Mammary epithelial cell (primary cell): Measurements from ENCODE around the gene LRRC7.

Experiments used
- EZH2 ChIP-seq: IDR thresholded peaks from 2 replicates; pipeline ENCODE4 v1.6.1; 2012; ENCODE audit warnings: low read length, inconsistent platforms, borderline replicate concordance
- TF ChIP-seq, protein P1 (sequence below), 2 donors: IDR thresholded peaks in 1 of 2; conservative IDR thresholded peaks in 1 of 2; 2 replicates each; pipeline ENCODE4 v1.5.1; 2011 to 2012; ENCODE audit warnings: inconsistent platforms in 2 of 2, low read length in 2 of 2, mild to moderate bottlenecking in 2 of 2, control low read depth in 1 of 2, low read depth in 1 of 2; ENCODE audit not compliant: insufficient read depth in 1 of 2; ENCODE audit errors: extremely low read depth in 1 of 2

GRCh38 chr1:69777971-69778370 lies 210.2 kb downstream of the LRRC7 start:
- TF ChIP-seq, protein P1, sequence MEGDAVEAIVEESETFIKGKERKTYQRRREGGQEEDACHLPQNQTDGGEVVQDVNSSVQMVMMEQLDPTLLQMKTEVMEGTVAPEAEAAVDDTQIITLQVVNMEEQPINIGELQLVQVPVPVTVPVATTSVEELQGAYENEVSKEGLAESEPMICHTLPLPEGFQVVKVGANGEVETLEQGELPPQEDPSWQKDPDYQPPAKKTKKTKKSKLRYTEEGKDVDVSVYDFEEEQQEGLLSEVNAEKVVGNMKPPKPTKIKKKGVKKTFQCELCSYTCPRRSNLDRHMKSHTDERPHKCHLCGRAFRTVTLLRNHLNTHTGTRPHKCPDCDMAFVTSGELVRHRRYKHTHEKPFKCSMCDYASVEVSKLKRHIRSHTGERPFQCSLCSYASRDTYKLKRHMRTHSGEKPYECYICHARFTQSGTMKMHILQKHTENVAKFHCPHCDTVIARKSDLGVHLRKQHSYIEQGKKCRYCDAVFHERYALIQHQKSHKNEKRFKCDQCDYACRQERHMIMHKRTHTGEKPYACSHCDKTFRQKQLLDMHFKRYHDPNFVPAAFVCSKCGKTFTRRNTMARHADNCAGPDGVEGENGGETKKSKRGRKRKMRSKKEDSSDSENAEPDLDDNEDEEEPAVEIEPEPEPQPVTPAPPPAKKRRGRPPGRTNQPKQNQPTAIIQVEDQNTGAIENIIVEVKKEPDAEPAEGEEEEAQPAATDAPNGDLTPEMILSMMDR (conservative IDR thresholded peaks at IDR 0.05 in 1 of 2, IDR thresholded peaks at IDR 0.05 in 1 of 2; ENCODE audit: extremely low read depth in 1 of 2, insufficient read depth in 1 of 2, low read depth in 1 of 2, low read length in 2 of 2), result no peak
- no peak for TF ChIP-seq EZH2
